NCI-H2081 treated with DMSO at 0.1 percent for 48 hours (cell line): ENCODE measurements around the gene CACNA1B.

ENCODE experiments used
- DNase-seq: peaks from one replicate; lab custom pipeline; 2025; lab: John Stamatoyannopoulos, UW

The CACNA1B gene

GRCh38 chr9:138040446-138041430 is 163.2 kb downstream of the CACNA1B start:
- DNase-seq = no peak

- DNase-seq = no peak
Measured at GRCh38 chr9:138042146-138042545, 164.6 kb downstream of the CACNA1B start.

- no peak for DNase-seq
Measured at GRCh38 chr9:138042640-138043039, 165.1 kb downstream of the CACNA1B start.

- DNase-seq = no peak
Measured at GRCh38 chr9:138043061-138043410, 165.5 kb downstream of the CACNA1B start.

GRCh38 chr9:138043411-138044345 is 166.1 kb downstream of the CACNA1B start:
- DNase-seq = no peak

- DNase-seq = no peak
Measured at GRCh38 chr9:138044485-138045383, 167.2 kb downstream of the CACNA1B start.

GRCh38 chr9:138045541-138046490 is 168.2 kb downstream of the CACNA1B start:
- no peak for DNase-seq

- DNase-seq = no peak
Measured at GRCh38 chr9:138046641-138047301, 169.2 kb downstream of the CACNA1B start.

GRCh38 chr9:138047469-138048040 is 170.0 kb downstream of the CACNA1B start:
- no peak for DNase-seq

GRCh38 chr9:138048184-138048583 is 170.6 kb downstream of the CACNA1B start:
- no peak for DNase-seq

- DNase-seq = no peak
Measured at GRCh38 chr9:138049085-138049778, 171.7 kb downstream of the CACNA1B start.

GRCh38 chr9:138049779-138050471 is 172.3 kb downstream of the CACNA1B start:
- DNase-seq = no peak

- no peak for DNase-seq
Measured at GRCh38 chr9:138050472-138051330, 173.1 kb downstream of the CACNA1B start.

GRCh38 chr9:138051586-138052321 is 174.2 kb downstream of the CACNA1B start:
- DNase-seq = no peak

GRCh38 chr9:138052322-138052615 is 174.7 kb downstream of the CACNA1B start:
- no peak for DNase-seq

GRCh38 chr9:138052635-138053320 is 175.2 kb downstream of the CACNA1B start:
- no peak for DNase-seq
